ENCODE results near the gene ISY1.

- TF ChIP-seq CTCF (IDR thresholded peaks at IDR 0.05) (no peak), POLR2A (IDR thresholded peaks at IDR 0.05) (no peak), POLR2AphosphoS5 (IDR thresholded peaks at IDR 0.05; ENCODE audit: insufficient read depth in 1 of 2, low read depth in 1 of 2) (no peak)
Observed at GRCh38 chr3:129187857-129188256, 27.0 kb upstream of the ISY1 start.
